ENCODE results near the gene TMEM14C.

- TF ChIP-seq CTCF (IDR thresholded peaks at IDR 0.05 in 4 of 5, conservative IDR thresholded peaks at IDR 0.05 in 1 of 5) (no peak), POLR2A (IDR thresholded peaks at IDR 0.05) (no peak)
Observed at GRCh38 chr6:10676403-10676802, 46.5 kb upstream of the TMEM14C start.

Measured in gastrocnemius medialis (tissue), 4 donors.